Muscle of arm (tissue), 12 donors: ENCODE measurements around the gene CSTA. TPM values are rescaled to one million over a fixed set of nuclear protein-coding genes. Genes with fewer than 3 reads are reported as not detected.

ENCODE experiments used
- DNase-seq: peaks from one replicate; pipeline ENCODE4 v3.0.0-alpha.2; 2013
- polyA plus RNA-seq, 12 donors: library from polyadenylated mRNA; unstranded; fragments of 120-200 nt; gene quantifications; one replicate each; pipeline ENCODE4 v1.2.1, GENCODE V29; 2013; ENCODE audit not compliant: insufficient read length in 12 of 12

The CSTA gene
- polyA plus RNA-seq, 12 donors, result 0.34 to 21.2 (median 0.48) TPM; not detected in 3

GRCh38 chr3:122374034-122374433 lies 49.0 kb downstream of the CSTA start:
- no peak for DNase-seq

- no peak for DNase-seq
Observed at GRCh38 chr3:122377975-122378374, 52.9 kb downstream of the CSTA start.

GRCh38 chr3:122382888-122383666 lies 58.0 kb downstream of the CSTA start, which contains the start of gene MIX23:
Gene MIX23, minus strand, starts transcription at chr3:122383231. Its CDS starts 7 bp downstream, at chr3:122383224.
- peak; percentile 90 for DNase-seq

- DNase-seq, result peak; percentile 93
Observed at GRCh38 chr3:122383771-122384697, 59.0 kb downstream of the CSTA start, which contains the start of gene FAM162A. Gene FAM162A, plus strand, starts transcription at chr3:122384182. Its CDS starts 84 bp downstream, at chr3:122384266.

GRCh38 chr3:122387709-122388108 lies 62.7 kb downstream of the CSTA start:
- DNase-seq, result no peak

- DNase-seq, result no peak
Observed at GRCh38 chr3:122389197-122389596, 64.1 kb downstream of the CSTA start.

GRCh38 chr3:122389892-122390291 lies 64.8 kb downstream of the CSTA start:
- DNase-seq, result no peak

GRCh38 chr3:122390665-122391064 lies 65.6 kb downstream of the CSTA start:
- DNase-seq, result no peak

Other genes starting within 250 kb of the CSTA start
- under 1 TPM in 5 of 12 donors, not detected in 7; 0.01 to 0.29 (median 0.04) TPM for gene CASR, start 141.6 kb upstream of the CSTA start, polyA plus RNA-seq
- 100 to 1,000 TPM in 1 of 12 donors, 10 to 100 TPM in 11; 24.9 to 744 (median 38.7) TPM for gene MIX23, start 58.0 kb downstream of the CSTA start, polyA plus RNA-seq
- gene FAM162A, start 58.9 kb downstream of the CSTA start, polyA plus RNA-seq, result 10 to 100 TPM in 11 of 12 donors, not detected in 1; 33.4 to 43.4 (median 37.8) TPM
- 1 to 10 TPM in 11 of 12 donors, not detected in 1; 4.8 to 8.0 (median 5.8) TPM for gene WDR5B, start 90.8 kb downstream of the CSTA start, polyA plus RNA-seq
- gene KPNA1, start 189.7 kb downstream of the CSTA start, polyA plus RNA-seq, result 10 to 100 TPM in 11 of 12 donors, not detected in 1; 38.2 to 60.4 (median 48.2) TPM
- 10 to 100 TPM in 10 of 12 donors, 1 to 10 TPM in 1, not detected in 1; 9.7 to 20.0 (median 16.1) TPM for gene PARP9, start 239.1 kb downstream of the CSTA start, polyA plus RNA-seq
- gene DTX3L, start 239.1 kb downstream of the CSTA start, polyA plus RNA-seq, result 10 to 100 TPM in 4 of 12 donors, 1 to 10 TPM in 7, not detected in 1; 7.3 to 12.0 (median 9.1) TPM